Measurements from ENCODE around the gene ADGRG1. TPM values are rescaled to one million over a fixed set of nuclear protein-coding genes. Genes with fewer than 3 reads are reported as not detected.

ADGRG1 gene
- total and polyA plus RNA-seq, 12 donors, result 1.8 to 69.9 (median 41.4) TPM

- intact Hi-C loops (cut with DNase I), result no loop called here
- WGBS, 4 donors, result 73 to 86% (median 80%) methylated on average over 5 of the region's 5 CpGs
These were observed 52.5 kb downstream of the ADGRG1 start for GRCh38 chr16:57680842-57681375.

GRCh38 chr16:57681950-57682728 lies 53.7 kb downstream of the ADGRG1 start:
- no peak for DNase-seq
- H3K27ac ChIP-seq, result no peak overlapping the region
- TF ChIP-seq CTCF (IDR thresholded peaks at IDR 0.05), result no peak
- TF ChIP-seq POLR2A (IDR thresholded peaks at IDR 0.05), result no peak
- intact Hi-C loops (cut with DNase I), result no loop called here
- no peak overlapping the region for H3K4me3 ChIP-seq
- 85 to 95% (median 91%) methylated on average over 8 to 13 of the region's 13 CpGs for WGBS, 4 donors
- no peaks in the 10 kb centered on the region for H3K9me3 ChIP-seq (replicated peaks in 1 of 3)
- H3K4me1 ChIP-seq (replicated peaks in 1 of 2), result no peaks in the 10 kb centered on the region
- no peaks in the 10 kb centered on the region for H3K27me3 ChIP-seq
- no peaks in the 10 kb centered on the region for H3K36me3 ChIP-seq (replicated peaks in 1 of 2)

More at GRCh38 chr16:57680842-57681375, 52.5 kb downstream of the ADGRG1 start:
- H3K27ac ChIP-seq, result no peak overlapping the region
- no peak for DNase-seq
- H3K4me3 ChIP-seq, result no peak overlapping the region
- H3K27me3 ChIP-seq, result no peaks in the 10 kb centered on the region
- H3K9me3 ChIP-seq (replicated peaks in 1 of 3), result no peaks in the 10 kb centered on the region
- no peak for TF ChIP-seq CTCF (IDR thresholded peaks at IDR 0.05)
- no peaks in the 10 kb centered on the region for H3K36me3 ChIP-seq (replicated peaks in 1 of 2)
- H3K4me1 ChIP-seq (replicated peaks in 1 of 2), result no peaks in the 10 kb centered on the region

GRCh38 chr16:57682809-57683635 lies 54.6 kb downstream of the ADGRG1 start:
- WGBS, 4 donors, result 85 to 91% (median 87%) methylated on average over 11 of the region's 11 CpGs

More at GRCh38 chr16:57682809-57683635, 54.6 kb downstream of the ADGRG1 start:
- intact Hi-C loops (cut with DNase I), result no loop called here
- Histone ChIP-seq H3K36me3 (replicated peaks in 1 of 2) (no peaks in the 10 kb centered on the region), H3K4me1 (replicated peaks in 1 of 2) (no peaks in the 10 kb centered on the region), H3K27me3 (no peaks in the 10 kb centered on the region), H3K27ac (no peak overlapping the region), H3K9me3 (replicated peaks in 1 of 3) (no peaks in the 10 kb centered on the region), H3K4me3 (no peak overlapping the region)
- no peak for DNase-seq
- TF ChIP-seq CTCF (IDR thresholded peaks at IDR 0.05) (no peak), POLR2A (IDR thresholded peaks at IDR 0.05) (no peak)
